ENCODE data around the gene ABTB2. TPM values are rescaled to one million over a fixed set of nuclear protein-coding genes. Genes with fewer than 3 reads are reported as not detected.

Gene ABTB2
- total RNA-seq, 1 donor from 2014 or later = 3.2 TPM

- intact Hi-C loops (cut with DNase I) = no loop called here
- no peak for DNase-seq
- no peaks in the 10 kb centered on the region for H3K9me3 ChIP-seq
- H3K4me3 ChIP-seq = no peak overlapping the region
- no peak for ATAC-seq
- H3K36me3 ChIP-seq = no peaks in the 10 kb centered on the region
- H3K4me1 ChIP-seq = peaks cover 5% of the 10 kb centered on the region
- no peak overlapping the region for H3K27ac ChIP-seq
- H3K27me3 ChIP-seq = no peaks in the 10 kb centered on the region
- TF ChIP-seq CTCF (IDR thresholded peaks at IDR 0.05) = no peak
These were observed 22.5 kb downstream of the ABTB2 start for GRCh38 chr11:34335331-34335730.

GRCh38 chr11:34333787-34334186 is 24.0 kb downstream of the ABTB2 start:
- Histone ChIP-seq H3K4me3 (no peak overlapping the region), H3K27ac (no peak overlapping the region), H3K4me1 (peaks cover 5% of the 10 kb centered on the region)

GRCh38 chr11:34332524-34332923 is 25.3 kb downstream of the ABTB2 start:
- Histone ChIP-seq H3K4me3 (no peak overlapping the region), H3K27ac (no peak overlapping the region), H3K36me3 (no peaks in the 10 kb centered on the region), H3K27me3 (no peaks in the 10 kb centered on the region), H3K9me3 (no peaks in the 10 kb centered on the region), H3K4me1 (peaks cover 10% of the 10 kb centered on the region)
- no peak for DNase-seq
- ATAC-seq = no peak
- intact Hi-C loops (cut with DNase I) = no loop called here
- no peak for TF ChIP-seq CTCF (IDR thresholded peaks at IDR 0.05)

More at GRCh38 chr11:34333787-34334186, 24.0 kb downstream of the ABTB2 start:
- DNase-seq = no peak
- ATAC-seq = no peak
- no peak for TF ChIP-seq CTCF (IDR thresholded peaks at IDR 0.05)
- intact Hi-C loops (cut with DNase I) = no loop called here
- no peaks in the 10 kb centered on the region for H3K36me3 ChIP-seq
- H3K9me3 ChIP-seq = no peaks in the 10 kb centered on the region
- H3K27me3 ChIP-seq = no peaks in the 10 kb centered on the region

- Histone ChIP-seq H3K27ac (no peak overlapping the region), H3K4me3 (no peak overlapping the region), H3K27me3 (no peaks in the 10 kb centered on the region), H3K4me1 (peaks cover 10% of the 10 kb centered on the region), H3K9me3 (no peaks in the 10 kb centered on the region), H3K36me3 (no peaks in the 10 kb centered on the region)
- TF ChIP-seq CTCF (IDR thresholded peaks at IDR 0.05) = no peak
- intact Hi-C loops (cut with DNase I) = no loop called here
- DNase-seq = no peak
- ATAC-seq = no peak
These were observed 26.1 kb downstream of the ABTB2 start for GRCh38 chr11:34331736-34332135.

- intact Hi-C loops (cut with DNase I) = no loop called here
These were observed 26.5 kb downstream of the ABTB2 start for GRCh38 chr11:34331329-34331728.

More at GRCh38 chr11:34331329-34331728, 26.5 kb downstream of the ABTB2 start:
- no peak for ATAC-seq
- H3K36me3 ChIP-seq = no peaks in the 10 kb centered on the region
- no peak for TF ChIP-seq CTCF (IDR thresholded peaks at IDR 0.05)
- H3K4me3 ChIP-seq = no peak overlapping the region
- no peaks in the 10 kb centered on the region for H3K27me3 ChIP-seq
- DNase-seq = no peak
- H3K4me1 ChIP-seq = peaks cover 10% of the 10 kb centered on the region
- H3K27ac ChIP-seq = no peak overlapping the region
- no peaks in the 10 kb centered on the region for H3K9me3 ChIP-seq
